COLO668 (cell line): Measurements from ENCODE around the gene YWHAQ.

Source experiments
- DNase-seq: peaks from one replicate; lab custom pipeline; 2025; ENCODE audit not compliant: unreplicated experiment; lab: John Stamatoyannopoulos, UW

YWHAQ gene

GRCh38 chr2:9655441-9656269 lies 24.9 kb upstream of the YWHAQ start:
- DNase-seq, result no peak

GRCh38 chr2:9654452-9655100 lies 23.8 kb upstream of the YWHAQ start:
- no peak for DNase-seq

GRCh38 chr2:9653485-9654271 lies 22.9 kb upstream of the YWHAQ start:
- DNase-seq, result no peak

GRCh38 chr2:9652898-9653479 lies 22.2 kb upstream of the YWHAQ start:
- DNase-seq, result no peak

GRCh38 chr2:9652267-9652666 lies 21.5 kb upstream of the YWHAQ start:
- no peak for DNase-seq

- no peak for DNase-seq
Observed at GRCh38 chr2:9650119-9650821, 19.5 kb upstream of the YWHAQ start.

GRCh38 chr2:9649261-9649660 lies 18.5 kb upstream of the YWHAQ start:
- peak; percentile 53 for DNase-seq

- DNase-seq, result peak; percentile 71
Observed at GRCh38 chr2:9648821-9649220, 18.0 kb upstream of the YWHAQ start.

- no peak for DNase-seq
Observed at GRCh38 chr2:9647884-9648283, 17.1 kb upstream of the YWHAQ start.

- DNase-seq, result no peak
Observed at GRCh38 chr2:9646196-9647030, 15.6 kb upstream of the YWHAQ start.

- DNase-seq, result peak; percentile 60
Observed at GRCh38 chr2:9644603-9645002, 13.8 kb upstream of the YWHAQ start.

GRCh38 chr2:9644021-9644420 lies 13.2 kb upstream of the YWHAQ start:
- no peak for DNase-seq

GRCh38 chr2:9641641-9642040 lies 10.8 kb upstream of the YWHAQ start:
- no peak for DNase-seq

- no peak for DNase-seq
Observed at GRCh38 chr2:9640403-9641104, 9.8 kb upstream of the YWHAQ start.

- no peak for DNase-seq
Observed at GRCh38 chr2:9639740-9640343, 9.0 kb upstream of the YWHAQ start.

- no peak for DNase-seq
Observed at GRCh38 chr2:9639000-9639602, 8.3 kb upstream of the YWHAQ start.

GRCh38 chr2:9638532-9638931 lies 7.7 kb upstream of the YWHAQ start:
- no peak for DNase-seq

- DNase-seq, result no peak
Observed at GRCh38 chr2:9637330-9637729, 6.5 kb upstream of the YWHAQ start.
